HG03565 (cell line): Measurements from ENCODE around the gene UPP1.

Experiments used
- ATAC-seq: cut with Tn5 transposase; IDR thresholded peaks from one replicate; pipeline ENCODE4 v1.9.1; 2021; ENCODE audit warnings: mild to moderate bottlenecking, moderate library complexity; ENCODE audit not compliant: unreplicated experiment

UPP1 gene

GRCh38 chr7:48085433-48085791 lies 3.7 kb upstream of the UPP1 start:
- no peak for ATAC-seq

GRCh38 chr7:48085942-48086341 lies 3.1 kb upstream of the UPP1 start:
- ATAC-seq = no peak

- peak; percentile 21 for ATAC-seq
Observed at GRCh38 chr7:48087349-48087748, 1.7 kb upstream of the UPP1 start.

- peak; percentile 48 for ATAC-seq
Observed at GRCh38 chr7:48088559-48089045, 463 bp upstream of the UPP1 start.

GRCh38 chr7:48090095-48090805 lies 1.2 kb downstream of the UPP1 start:
- ATAC-seq = no peak

- no peak for ATAC-seq
Observed at GRCh38 chr7:48091506-48092433, 2.7 kb downstream of the UPP1 start.

- ATAC-seq = no peak
Observed at GRCh38 chr7:48094861-48095293, 5.8 kb downstream of the UPP1 start.

- no peak for ATAC-seq
Observed at GRCh38 chr7:48096273-48096672, 7.2 kb downstream of the UPP1 start.

GRCh38 chr7:48097521-48098231 lies 8.6 kb downstream of the UPP1 start:
- ATAC-seq = no peak

GRCh38 chr7:48098846-48099245 lies 9.8 kb downstream of the UPP1 start:
- no peak for ATAC-seq

- ATAC-seq = no peak
Observed at GRCh38 chr7:48099781-48100180, 10.7 kb downstream of the UPP1 start.

- ATAC-seq = no peak
Observed at GRCh38 chr7:48101352-48101751, 12.3 kb downstream of the UPP1 start.

- no peak for ATAC-seq
Observed at GRCh38 chr7:48101968-48102367, 12.9 kb downstream of the UPP1 start.

- ATAC-seq = no peak
Observed at GRCh38 chr7:48102530-48102929, 13.5 kb downstream of the UPP1 start.

GRCh38 chr7:48105045-48105444 lies 16.0 kb downstream of the UPP1 start:
- ATAC-seq = no peak

- no peak for ATAC-seq
Observed at GRCh38 chr7:48106906-48107659, 18.0 kb downstream of the UPP1 start.

GRCh38 chr7:48107926-48108472 lies 18.9 kb downstream of the UPP1 start:
- ATAC-seq = no peak

GRCh38 chr7:48108959-48109847 lies 20.1 kb downstream of the UPP1 start:
- ATAC-seq = no peak
